Measurements from ENCODE around the gene MOSPD2.

- TF ChIP-seq POLR2A (IDR thresholded peaks at IDR 0.05; ENCODE audit: low read length) (no peak), GATA1 (IDR thresholded peaks at IDR 0.05; ENCODE audit: low read depth, low read length) (no peak)
Observed at GRCh38 chrX:14941301-14941700, 68.1 kb downstream of the MOSPD2 start.

Data from erythroblast (primary cell).